IPS DF 4.7 (cell line): ENCODE measurements around the gene PHLDB1.
"Not testable (repeated sequence)": the region's sequence is repeated elsewhere in the genome, so short reads cannot be mapped to it uniquely, and the experiment has no call there.

Source experiments
- DNase-seq: peaks from one replicate; pipeline ENCODE4 v3.0.0-alpha.2; 2013; ENCODE audit warnings: low spot score; ENCODE audit errors: extremely low read depth

Gene PHLDB1

GRCh38 chr11:118684187-118684586 is 76.8 kb downstream of the PHLDB1 start:
- no peak for DNase-seq

- no peak for DNase-seq
Observed at GRCh38 chr11:118687906-118688305, 80.5 kb downstream of the PHLDB1 start.

GRCh38 chr11:118688339-118688738 is 80.9 kb downstream of the PHLDB1 start:
- not testable (repeated sequence) for DNase-seq

- DNase-seq: no peak
Observed at GRCh38 chr11:118688851-118689502, 81.6 kb downstream of the PHLDB1 start.

GRCh38 chr11:118689503-118689851 is 82.1 kb downstream of the PHLDB1 start:
- no peak for DNase-seq

- no peak for DNase-seq
Observed at GRCh38 chr11:118689852-118690552, 82.6 kb downstream of the PHLDB1 start.

- DNase-seq: no peak
Observed at GRCh38 chr11:118690553-118691304, 83.3 kb downstream of the PHLDB1 start.

- DNase-seq: no peak
Observed at GRCh38 chr11:118691926-118692830, 84.8 kb downstream of the PHLDB1 start.

- DNase-seq: no peak
Observed at GRCh38 chr11:118694185-118694584, 86.8 kb downstream of the PHLDB1 start.

- DNase-seq: no peak
Observed at GRCh38 chr11:118694771-118695170, 87.4 kb downstream of the PHLDB1 start.

- no peak for DNase-seq
Observed at GRCh38 chr11:118696673-118697226, 89.3 kb downstream of the PHLDB1 start.

GRCh38 chr11:118697346-118697745 is 89.9 kb downstream of the PHLDB1 start:
- DNase-seq: no peak

GRCh38 chr11:118699506-118700220 is 92.2 kb downstream of the PHLDB1 start:
- no peak for DNase-seq

- DNase-seq: no peak
Observed at GRCh38 chr11:118703563-118704106, 96.2 kb downstream of the PHLDB1 start.

GRCh38 chr11:118705111-118705741 is 97.8 kb downstream of the PHLDB1 start:
- no peak for DNase-seq

GRCh38 chr11:118705791-118706545 is 98.6 kb downstream of the PHLDB1 start:
- DNase-seq: no peak

GRCh38 chr11:118706546-118706825 is 99.1 kb downstream of the PHLDB1 start:
- no peak for DNase-seq
